K562 (cell line): ENCODE results near the gene S100A2. TPM values are rescaled to one million over a fixed set of nuclear protein-coding genes. Genes with fewer than 3 reads are reported as not detected.

Experiments
- ADNP ChIP-seq: fragments of 200-800 bp; sonication (Bioruptor generic); IDR thresholded peaks from 2 replicates; pipeline ENCODE4 v1.6.1; 2016; ENCODE audit warnings: missing genetic modification characterization, missing compliant biosample characterization
- BRD9 ChIP-seq: fragments of 450-650 bp; IDR thresholded peaks from 2 replicates; pipeline ENCODE4 v1.6.1; 2018; ENCODE audit warnings: low read depth; ENCODE audit not compliant: partially characterized antibody
- CBX2 ChIP-seq: fragments of 200-600 bp; sonication (generic); IDR thresholded peaks from one replicate; pipeline ENCODE4 v1.6.1; 2012; ENCODE audit warnings: mild to moderate bottlenecking, low read length, inconsistent platforms; ENCODE audit not compliant: insufficient read depth, poor library complexity, severe bottlenecking
- FOXK2 ChIP-seq, 2 experiments: fragments of 450-650 bp; IDR thresholded peaks in 1 of 2; conservative IDR thresholded peaks in 1 of 2; 2 replicates each; pipeline ENCODE4 v1.6.1; 2016; ENCODE audit warnings: low read depth in 2 of 2, mild to moderate bottlenecking in 1 of 2
- HDAC2 ChIP-seq: fragments of 450-650 bp; IDR thresholded peaks from 2 replicates; pipeline ENCODE4 v1.6.1; 2016; ENCODE audit warnings: mild to moderate bottlenecking
- KDM4B ChIP-seq, 2 experiments: fragments of 450-650 bp in 1 of 2; sonication (generic) in 1 of 2; IDR thresholded peaks; 2 replicates each; pipeline ENCODE4 v1.6.1; 2016 to 2017; ENCODE audit warnings: borderline replicate concordance in 2 of 2, antibody characterized with exemption in 1 of 2, low read depth in 1 of 2, mild to moderate bottlenecking in 1 of 2
- LEF1 ChIP-seq: fragments of 450-650 bp; IDR thresholded peaks from 2 replicates; pipeline ENCODE4 v1.6.1; 2016; ENCODE audit warnings: mild to moderate bottlenecking
- MYBL2 ChIP-seq, 2 experiments: fragments of 450-650 bp in 1 of 2; sonication (generic) in 1 of 2; formaldehyde crosslinking in 1 of 2; IDR thresholded peaks; 2 replicates each; pipeline versions ENCODE4 v1.6.1 to v1.8.1; 2017 to 2022; ENCODE audit warnings: borderline replicate concordance in 1 of 2, inconsistent platforms in 1 of 2, low read depth in 1 of 2, mild to moderate bottlenecking in 1 of 2, missing genetic modification reagents in 1 of 2, moderate library complexity in 1 of 2
- PHTF2 ChIP-seq: fragments of 250-450 bp; sonication (Bioruptor Pico); IDR thresholded peaks from 2 replicates; pipeline ENCODE4 v1.5.0; 2021; ENCODE audit warnings: mild to moderate bottlenecking
- RBBP5 ChIP-seq: fragments of 200-600 bp; sonication (generic); IDR thresholded peaks from 2 replicates; pipeline ENCODE4 v1.6.1; 2012; ENCODE audit warnings: borderline replicate concordance, mild to moderate bottlenecking, low read length, control low read depth, inconsistent platforms; ENCODE audit not compliant: insufficient read depth, poor library complexity, severe bottlenecking
- RNF2 ChIP-seq: sonication (generic); IDR thresholded peaks from 2 replicates; pipeline ENCODE4 v1.6.1; 2016
- SMARCE1 ChIP-seq: fragments of 450-650 bp; IDR thresholded peaks from 2 replicates; pipeline ENCODE4 v1.7.1; 2016; ENCODE audit warnings: mild to moderate bottlenecking
- SNIP1 ChIP-seq: fragments of 450-650 bp; IDR thresholded peaks from 2 replicates; pipeline ENCODE4 v1.7.1; 2017; ENCODE audit warnings: low read depth, mild to moderate bottlenecking
- ZBTB34 ChIP-seq: fragments of 250-450 bp; sonication (Bioruptor Pico); IDR thresholded peaks from 2 replicates; pipeline ENCODE4 v1.8.0; 2021; ENCODE audit warnings: mild to moderate bottlenecking, moderate library complexity
- ZFP91 ChIP-seq: sonication (generic); formaldehyde crosslinking; IDR thresholded peaks from 2 replicates; pipeline ENCODE4 v1.8.0; 2022; ENCODE audit warnings: mild to moderate bottlenecking, missing genetic modification reagents
- ZNF121 ChIP-seq: sonication (generic); formaldehyde crosslinking; conservative IDR thresholded peaks from 2 replicates; pipeline ENCODE4 v1.8.0; 2022; ENCODE audit warnings: missing genetic modification reagents
- ZNF224 ChIP-seq: sonication (generic); formaldehyde crosslinking; IDR thresholded peaks from 2 replicates; pipeline ENCODE4 v1.8.0; 2022; ENCODE audit warnings: mild to moderate bottlenecking, missing genetic modification reagents
- ZNF445 ChIP-seq: fragments of 250-450 bp; sonication (Bioruptor Pico); IDR thresholded peaks from 2 replicates; pipeline ENCODE4 v1.4.0; 2020; ENCODE audit warnings: low read depth, mild to moderate bottlenecking, moderate library complexity
- ZNF586 ChIP-seq: fragments of 450-650 bp; formaldehyde crosslinking; conservative IDR thresholded peaks from 2 replicates; pipeline ENCODE4 v1.4.0; 2020; ENCODE audit warnings: mild to moderate bottlenecking, moderate library complexity
- ZNF76 ChIP-seq: fragments of 250-450 bp; sonication (Bioruptor Pico); IDR thresholded peaks from 2 replicates; pipeline ENCODE4 v1.4.0; 2020; ENCODE audit warnings: mild to moderate bottlenecking, moderate library complexity, borderline replicate concordance
- ZNF778 ChIP-seq: fragments of 450-650 bp; formaldehyde crosslinking; IDR thresholded peaks from 2 replicates; pipeline ENCODE4 v1.4.0; 2020; ENCODE audit warnings: mild to moderate bottlenecking, moderate library complexity
- polyA plus RNA-seq, 8 experiments: library from polyadenylated mRNA; depleted of rRNA in 4 of 8; stranded (reverse) in 5 of 8; unstranded in 3 of 8; fragments of >200 nt; fragmentation: Nextera tagmentation in 2 of 8; fragmentation: Illumina TruSeq in 1 of 8; extraction: Ambion mirVana in 2 of 8; extraction: Trizol in 1 of 8; gene quantifications; 2 replicates each; pipeline versions ENCODE4 v1.2.1 to v1.2.3, GENCODE V29; 2011 to 2014; ENCODE audit warnings: inconsistent platforms in 1 of 8, missing spikeins in 1 of 8
- total RNA-seq, 7 experiments: library from RNA; depleted of rRNA in 6 of 7; stranded (reverse); fragments of >200 nt in 6 of 7; fragmentation: Illumina TruSeq in 2 of 7; extraction: Trizol in 2 of 7; gene quantifications; 2 replicates each; pipeline versions ENCODE4 v1.2.1 to v1.2.3, GENCODE V29; 2011 to 2021; ENCODE audit warnings: low replicate concordance in 1 of 7
- TF ChIP-seq, protein P1 (sequence below): IDR thresholded peaks from 2 replicates; pipeline ENCODE4 v1.6.1; 2016; ENCODE audit warnings: missing genetic modification characterization, missing compliant biosample characterization
- TF ChIP-seq, protein P2 (sequence below): fragments of 450-650 bp; formaldehyde crosslinking; IDR thresholded peaks from 2 replicates; pipeline ENCODE4 v1.4.0; 2020; ENCODE audit warnings: mild to moderate bottlenecking, mixed read lengths

Gene S100A2
- total and polyA plus RNA-seq, 9 of the 15 experiments (the other 6 are each of a cell fraction or from before 2014, with no cell fraction given) = 0.28 to 0.65 (median 0.44) TPM; not detected in 4

GRCh38 chr1:153538315-153538821 is 27.3 kb downstream of the S100A2 start (continued):
- no peak for TF ChIP-seq MYBL2 (IDR thresholded peaks at IDR 0.05; ENCODE audit: low read depth)
- TF ChIP-seq MYBL2 (CRISPR knock-in tag; IDR thresholded peaks at IDR 0.05; ENCODE audit: borderline replicate concordance) = no peak
- TF ChIP-seq ZBTB34 (CRISPR knock-in tag) = no peak
- no peak for TF ChIP-seq ZNF224
- TF ChIP-seq CBX2 = no peak
- no peak for TF ChIP-seq ADNP (tag)
- no peak for TF ChIP-seq SNIP1
- TF ChIP-seq RBBP5 = no peak
- TF ChIP-seq ZNF778 (CRISPR knock-in tag) = no peak
- peak in 1 of 2 experiments; percentile 75; a peak in 2 of 4 replicates for TF ChIP-seq FOXK2 (conservative IDR thresholded peaks at IDR 0.05 in 1 of 2, IDR thresholded peaks at IDR 0.05 in 1 of 2; ENCODE audit: low read depth in 2 of 2)
- TF ChIP-seq PHTF2 (CRISPR knock-in tag) = no peak
- no peak for TF ChIP-seq BRD9
- no peak for TF ChIP-seq ZNF586 (CRISPR knock-in tag)
- TF ChIP-seq SMARCE1 = 0 out of 2 replicates have a peak, but pooled peaks have one; percentile 18
- TF ChIP-seq LEF1 = no peak
- no peak for TF ChIP-seq RNF2
- TF ChIP-seq ZNF76 (CRISPR knock-in tag) = no peak
- no peak for TF ChIP-seq KDM4B (IDR thresholded peaks at IDR 0.05; ENCODE audit: borderline replicate concordance in 2 of 2, low read depth in 1 of 2)
- TF ChIP-seq ZNF121 (CRISPR knock-in tag) = no peak
- TF ChIP-seq, protein P1, sequence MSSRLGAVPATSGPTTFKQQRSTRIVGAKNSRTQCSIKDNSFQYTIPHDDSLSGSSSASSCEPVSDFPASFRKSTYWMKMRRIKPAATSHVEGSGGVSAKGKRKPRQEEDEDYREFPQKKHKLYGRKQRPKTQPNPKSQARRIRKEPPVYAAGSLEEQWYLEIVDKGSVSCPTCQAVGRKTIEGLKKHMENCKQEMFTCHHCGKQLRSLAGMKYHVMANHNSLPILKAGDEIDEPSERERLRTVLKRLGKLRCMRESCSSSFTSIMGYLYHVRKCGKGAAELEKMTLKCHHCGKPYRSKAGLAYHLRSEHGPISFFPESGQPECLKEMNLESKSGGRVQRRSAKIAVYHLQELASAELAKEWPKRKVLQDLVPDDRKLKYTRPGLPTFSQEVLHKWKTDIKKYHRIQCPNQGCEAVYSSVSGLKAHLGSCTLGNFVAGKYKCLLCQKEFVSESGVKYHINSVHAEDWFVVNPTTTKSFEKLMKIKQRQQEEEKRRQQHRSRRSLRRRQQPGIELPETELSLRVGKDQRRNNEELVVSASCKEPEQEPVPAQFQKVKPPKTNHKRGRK (tag) = no peak
- no peak; the same call in 1 of the 2 replicates for TF ChIP-seq HDAC2
- TF ChIP-seq ZNF445 (CRISPR knock-in tag) = no peak
- TF ChIP-seq, protein P2, sequence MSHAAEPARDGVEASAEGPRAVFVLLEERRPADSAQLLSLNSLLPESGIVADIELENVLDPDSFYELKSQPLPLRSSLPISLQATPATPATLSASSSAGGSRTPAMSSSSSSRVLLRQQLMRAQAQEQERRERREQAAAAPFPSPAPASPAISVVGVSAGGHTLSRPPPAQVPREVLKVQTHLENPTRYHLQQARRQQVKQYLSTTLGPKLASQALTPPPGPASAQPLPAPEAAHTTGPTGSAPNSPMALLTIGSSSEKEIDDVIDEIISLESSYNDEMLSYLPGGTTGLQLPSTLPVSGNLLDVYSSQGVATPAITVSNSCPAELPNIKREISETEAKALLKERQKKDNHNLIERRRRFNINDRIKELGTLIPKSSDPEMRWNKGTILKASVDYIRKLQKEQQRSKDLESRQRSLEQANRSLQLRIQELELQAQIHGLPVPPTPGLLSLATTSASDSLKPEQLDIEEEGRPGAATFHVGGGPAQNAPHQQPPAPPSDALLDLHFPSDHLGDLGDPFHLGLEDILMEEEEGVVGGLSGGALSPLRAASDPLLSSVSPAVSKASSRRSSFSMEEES (CRISPR knock-in tag) = peak; percentile 98
- no peak for TF ChIP-seq ZFP91 (CRISPR knock-in tag)
